GM23338 (cell line): ENCODE data around the gene AKAP13. TPM values are rescaled to one million over a fixed set of nuclear protein-coding genes. Genes with fewer than 3 reads are reported as not detected.

Source experiments
- ATAC-seq: fragments of 200-7000 bp; cut with Tn5 transposase; 3 replicates; pipeline ENCODE4 v1.9.1; 2020
- DNase-seq: peaks from one replicate; pipeline ENCODE4 v3.0.0-alpha.2; 2015; ENCODE audit warnings: low spot score
- H2AFZ ChIP-seq: fragments of 200-600 bp; sonication (generic); 2 replicates; pipeline ENCODE4 v1.8.0; 2016; ENCODE audit warnings: antibody characterized with exemption, mild to moderate bottlenecking, moderate library complexity
- H3F3A ChIP-seq: fragments of 200-600 bp; sonication (generic); replicated peaks from 2 replicates; pipeline ENCODE4 v1.8.0; 2017; ENCODE audit warnings: antibody characterized with exemption, mixed run types, low read depth
- H3K27ac ChIP-seq: fragments of 200-600 bp; sonication (generic); 2 replicates; pipeline ENCODE4 v1.6.1; 2016; ENCODE audit warnings: low read depth
- H3K27me3 ChIP-seq: fragments of 200-600 bp; sonication (generic); 2 replicates; pipeline ENCODE4 v1.8.0; 2016; ENCODE audit warnings: mild to moderate bottlenecking, mixed run types, moderate library complexity; ENCODE audit not compliant: insufficient read depth
- H3K36me3 ChIP-seq: fragments of 200-600 bp; sonication (generic); 2 replicates; pipeline ENCODE4 v1.8.0; 2016; ENCODE audit warnings: mild to moderate bottlenecking; ENCODE audit not compliant: insufficient read depth
- H3K4me1 ChIP-seq: fragments of 200-600 bp; sonication (generic); 2 replicates; pipeline ENCODE4 v1.8.0; 2016; ENCODE audit warnings: mild to moderate bottlenecking, moderate library complexity; ENCODE audit not compliant: insufficient read depth
- H3K4me2 ChIP-seq: fragments of 200-600 bp; sonication (generic); 2 replicates; pipeline ENCODE4 v1.7.1; 2017; ENCODE audit warnings: mixed run types
- H3K4me3 ChIP-seq: fragments of 200-600 bp; sonication (generic); 2 replicates; pipeline ENCODE4 v1.6.1; 2016; ENCODE audit warnings: mixed run types
- H3K79me2 ChIP-seq: fragments of 200-600 bp; sonication (generic); replicated peaks from 2 replicates; pipeline ENCODE4 v1.8.0; 2017; ENCODE audit warnings: mild to moderate bottlenecking; ENCODE audit not compliant: insufficient read depth
- H3K9me2 ChIP-seq: fragments of 200-600 bp; sonication (generic); 2 replicates; pipeline ENCODE4 v1.8.0; 2017; ENCODE audit not compliant: insufficient read depth
- H4K20me1 ChIP-seq: fragments of 200-600 bp; sonication (generic); replicated peaks from 2 replicates; pipeline ENCODE4 v1.8.0; 2017; ENCODE audit warnings: mild to moderate bottlenecking; ENCODE audit not compliant: insufficient read depth
- H3K27ac Mint-ChIP-seq: 2 replicates; pipeline ENCODE4 v1.8.0; 2020; ENCODE audit warnings: inconsistent platforms, mild to moderate bottlenecking, moderate library complexity, mixed read lengths
- H3K27me3 Mint-ChIP-seq: 3 replicates; pipeline ENCODE4 v1.8.0; 2022; ENCODE audit warnings: low read depth, mild to moderate bottlenecking, moderate library complexity, mixed read lengths, inconsistent platforms; ENCODE audit not compliant: insufficient read depth, poor library complexity
- H3K36me3 Mint-ChIP-seq: 3 replicates; pipeline ENCODE4 v1.8.0; 2021; ENCODE audit warnings: low read depth, mild to moderate bottlenecking, inconsistent platforms, moderate library complexity, mixed read lengths
- H3K4me1 Mint-ChIP-seq: 3 replicates; pipeline ENCODE4 v1.8.0; 2020; ENCODE audit warnings: mild to moderate bottlenecking, inconsistent platforms, mixed read lengths
- H3K4me3 Mint-ChIP-seq: 3 replicates; pipeline ENCODE4 v1.8.0; 2021; ENCODE audit warnings: moderate library complexity, mild to moderate bottlenecking, inconsistent platforms, mixed read lengths
- H3K9me3 Mint-ChIP-seq: 3 replicates; pipeline ENCODE4 v1.8.0; 2020; ENCODE audit warnings: moderate library complexity, mild to moderate bottlenecking, inconsistent platforms, mixed read lengths
- CREB1 ChIP-seq: fragments of 250-450 bp; sonication (Bioruptor Pico); IDR thresholded peaks from 2 replicates; pipeline ENCODE4 v1.5.0; 2020; ENCODE audit warnings: low read depth, mild to moderate bottlenecking, moderate library complexity
- EZH2 ChIP-seq: fragments of 200-600 bp; sonication (generic); IDR thresholded peaks from one replicate; pipeline ENCODE4 v1.8.0; 2017; ENCODE audit warnings: antibody characterized with exemption, mild to moderate bottlenecking, low read depth; ENCODE audit not compliant: unreplicated experiment
- EZH2phosphoT487 ChIP-seq: fragments of 200-600 bp; sonication (generic); IDR thresholded peaks from one replicate; pipeline ENCODE4 v1.8.1; 2018; ENCODE audit warnings: antibody characterized with exemption; ENCODE audit not compliant: unreplicated experiment
- JUNB ChIP-seq: IDR thresholded peaks from one replicate; pipeline ENCODE4 v1.6.1; 2016; ENCODE audit warnings: antibody characterized with exemption; ENCODE audit not compliant: unreplicated experiment
- POLR2AphosphoS5 ChIP-seq: IDR thresholded peaks from 2 replicates; pipeline ENCODE4 v1.6.1; 2016; ENCODE audit warnings: antibody characterized with exemption, low read depth
- ZNF114 ChIP-seq: fragments of 250-450 bp; sonication (Bioruptor Pico); IDR thresholded peaks from 2 replicates; pipeline ENCODE4 v1.5.0; 2020; ENCODE audit warnings: mild to moderate bottlenecking, moderate library complexity
- ZNF331 ChIP-seq: fragments of 250-450 bp; sonication (Bioruptor Pico); IDR thresholded peaks from 2 replicates; pipeline ENCODE4 v1.5.0; 2020; ENCODE audit warnings: low read depth, mild to moderate bottlenecking, moderate library complexity
- polyA plus RNA-seq: library from polyadenylated mRNA; unstranded; fragments of >200 nt; fragmentation: Nextera tagmentation; extraction: Ambion mirVana; gene quantifications from 2 replicates; pipeline ENCODE4 v1.2.1, GENCODE V29; 2016
- total RNA-seq: library from RNA; depleted of rRNA; stranded (reverse); fragments of >200 nt; shearing (Covaris generic); gene quantifications from 2 replicates; pipeline ENCODE4 v1.2.3, GENCODE V29; 2014
- TF ChIP-seq, protein P1 (sequence below): fragments of 250-450 bp; sonication (Bioruptor Pico); IDR thresholded peaks from 2 replicates; pipeline ENCODE4 v1.5.0; 2020; ENCODE audit warnings: mild to moderate bottlenecking, moderate library complexity
- TF ChIP-seq, protein P2 (sequence below), 2 experiments: fragments of 200-600 bp in 1 of 2; sonication (generic) in 1 of 2; conservative IDR thresholded peaks; 2 replicates each; pipeline versions ENCODE4 v1.5.1 to v1.6.1; 2016 to 2017; ENCODE audit warnings: antibody characterized with exemption in 2 of 2, low read depth in 2 of 2, mild to moderate bottlenecking in 2 of 2, moderate library complexity in 1 of 2
- TF ChIP-seq, protein P3 (sequence below): IDR thresholded peaks from 2 replicates; pipeline ENCODE4 v1.6.1; 2016; ENCODE audit warnings: antibody characterized with exemption

The AKAP13 gene
- total and polyA plus RNA-seq, 2 experiments from 2014 or later, result 46.2 to 60.7 TPM

GRCh38 chr15:85609492-85609891 lies 229.1 kb downstream of the AKAP13 start (continued):
- TF ChIP-seq, protein P1, sequence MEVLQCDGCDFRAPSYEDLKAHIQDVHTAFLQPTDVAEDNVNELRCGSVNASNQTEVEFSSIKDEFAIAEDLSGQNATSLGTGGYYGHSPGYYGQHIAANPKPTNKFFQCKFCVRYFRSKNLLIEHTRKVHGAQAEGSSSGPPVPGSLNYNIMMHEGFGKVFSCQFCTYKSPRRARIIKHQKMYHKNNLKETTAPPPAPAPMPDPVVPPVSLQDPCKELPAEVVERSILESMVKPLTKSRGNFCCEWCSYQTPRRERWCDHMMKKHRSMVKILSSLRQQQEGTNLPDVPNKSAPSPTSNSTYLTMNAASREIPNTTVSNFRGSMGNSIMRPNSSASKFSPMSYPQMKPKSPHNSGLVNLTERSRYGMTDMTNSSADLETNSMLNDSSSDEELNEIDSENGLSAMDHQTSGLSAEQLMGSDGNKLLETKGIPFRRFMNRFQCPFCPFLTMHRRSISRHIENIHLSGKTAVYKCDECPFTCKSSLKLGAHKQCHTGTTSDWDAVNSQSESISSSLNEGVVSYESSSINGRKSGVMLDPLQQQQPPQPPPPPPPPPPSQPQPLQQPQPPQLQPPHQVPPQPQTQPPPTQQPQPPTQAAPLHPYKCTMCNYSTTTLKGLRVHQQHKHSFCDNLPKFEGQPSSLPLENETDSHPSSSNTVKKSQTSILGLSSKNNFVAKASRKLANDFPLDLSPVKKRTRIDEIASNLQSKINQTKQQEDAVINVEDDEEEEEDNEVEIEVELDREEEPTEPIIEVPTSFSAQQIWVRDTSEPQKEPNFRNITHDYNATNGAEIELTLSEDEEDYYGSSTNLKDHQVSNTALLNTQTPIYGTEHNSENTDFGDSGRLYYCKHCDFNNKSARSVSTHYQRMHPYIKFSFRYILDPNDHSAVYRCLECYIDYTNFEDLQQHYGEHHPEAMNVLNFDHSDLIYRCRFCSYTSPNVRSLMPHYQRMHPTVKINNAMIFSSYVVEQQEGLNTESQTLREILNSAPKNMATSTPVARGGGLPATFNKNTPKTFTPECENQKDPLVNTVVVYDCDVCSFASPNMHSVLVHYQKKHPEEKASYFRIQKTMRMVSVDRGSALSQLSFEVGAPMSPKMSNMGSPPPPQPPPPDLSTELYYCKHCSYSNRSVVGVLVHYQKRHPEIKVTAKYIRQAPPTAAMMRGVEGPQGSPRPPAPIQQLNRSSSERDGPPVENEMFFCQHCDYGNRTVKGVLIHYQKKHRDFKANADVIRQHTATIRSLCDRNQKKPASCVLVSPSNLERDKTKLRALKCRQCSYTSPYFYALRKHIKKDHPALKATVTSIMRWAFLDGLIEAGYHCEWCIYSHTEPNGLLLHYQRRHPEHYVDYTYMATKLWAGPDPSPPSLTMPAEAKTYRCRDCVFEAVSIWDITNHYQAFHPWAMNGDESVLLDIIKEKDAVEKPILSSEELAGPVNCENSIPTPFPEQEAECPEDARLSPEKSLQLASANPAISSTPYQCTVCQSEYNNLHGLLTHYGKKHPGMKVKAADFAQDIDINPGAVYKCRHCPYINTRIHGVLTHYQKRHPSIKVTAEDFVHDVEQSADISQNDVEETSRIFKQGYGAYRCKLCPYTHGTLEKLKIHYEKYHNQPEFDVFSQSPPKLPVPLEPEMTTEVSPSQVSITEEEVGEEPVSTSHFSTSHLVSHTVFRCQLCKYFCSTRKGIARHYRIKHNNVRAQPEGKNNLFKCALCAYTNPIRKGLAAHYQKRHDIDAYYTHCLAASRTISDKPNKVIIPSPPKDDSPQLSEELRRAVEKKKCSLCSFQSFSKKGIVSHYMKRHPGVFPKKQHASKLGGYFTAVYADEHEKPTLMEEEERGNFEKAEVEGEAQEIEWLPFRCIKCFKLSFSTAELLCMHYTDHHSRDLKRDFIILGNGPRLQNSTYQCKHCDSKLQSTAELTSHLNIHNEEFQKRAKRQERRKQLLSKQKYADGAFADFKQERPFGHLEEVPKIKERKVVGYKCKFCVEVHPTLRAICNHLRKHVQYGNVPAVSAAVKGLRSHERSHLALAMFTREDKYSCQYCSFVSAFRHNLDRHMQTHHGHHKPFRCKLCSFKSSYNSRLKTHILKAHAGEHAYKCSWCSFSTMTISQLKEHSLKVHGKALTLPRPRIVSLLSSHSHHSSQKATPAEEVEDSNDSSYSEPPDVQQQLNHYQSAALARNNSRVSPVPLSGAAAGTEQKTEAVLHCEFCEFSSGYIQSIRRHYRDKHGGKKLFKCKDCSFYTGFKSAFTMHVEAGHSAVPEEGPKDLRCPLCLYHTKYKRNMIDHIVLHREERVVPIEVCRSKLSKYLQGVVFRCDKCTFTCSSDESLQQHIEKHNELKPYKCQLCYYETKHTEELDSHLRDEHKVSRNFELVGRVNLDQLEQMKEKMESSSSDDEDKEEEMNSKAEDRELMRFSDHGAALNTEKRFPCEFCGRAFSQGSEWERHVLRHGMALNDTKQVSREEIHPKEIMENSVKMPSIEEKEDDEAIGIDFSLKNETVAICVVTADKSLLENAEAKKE (CRISPR knock-in tag), result no peak
- TF ChIP-seq EZH2phosphoT487 (no peak), JUNB (no peak), CREB1 (CRISPR knock-in tag) (no peak), POLR2AphosphoS5 (no peak)
- TF ChIP-seq, protein P2, sequence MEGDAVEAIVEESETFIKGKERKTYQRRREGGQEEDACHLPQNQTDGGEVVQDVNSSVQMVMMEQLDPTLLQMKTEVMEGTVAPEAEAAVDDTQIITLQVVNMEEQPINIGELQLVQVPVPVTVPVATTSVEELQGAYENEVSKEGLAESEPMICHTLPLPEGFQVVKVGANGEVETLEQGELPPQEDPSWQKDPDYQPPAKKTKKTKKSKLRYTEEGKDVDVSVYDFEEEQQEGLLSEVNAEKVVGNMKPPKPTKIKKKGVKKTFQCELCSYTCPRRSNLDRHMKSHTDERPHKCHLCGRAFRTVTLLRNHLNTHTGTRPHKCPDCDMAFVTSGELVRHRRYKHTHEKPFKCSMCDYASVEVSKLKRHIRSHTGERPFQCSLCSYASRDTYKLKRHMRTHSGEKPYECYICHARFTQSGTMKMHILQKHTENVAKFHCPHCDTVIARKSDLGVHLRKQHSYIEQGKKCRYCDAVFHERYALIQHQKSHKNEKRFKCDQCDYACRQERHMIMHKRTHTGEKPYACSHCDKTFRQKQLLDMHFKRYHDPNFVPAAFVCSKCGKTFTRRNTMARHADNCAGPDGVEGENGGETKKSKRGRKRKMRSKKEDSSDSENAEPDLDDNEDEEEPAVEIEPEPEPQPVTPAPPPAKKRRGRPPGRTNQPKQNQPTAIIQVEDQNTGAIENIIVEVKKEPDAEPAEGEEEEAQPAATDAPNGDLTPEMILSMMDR (conservative IDR thresholded peaks at IDR 0.05; ENCODE audit: low read depth in 2 of 2), result no peak

DNA sequence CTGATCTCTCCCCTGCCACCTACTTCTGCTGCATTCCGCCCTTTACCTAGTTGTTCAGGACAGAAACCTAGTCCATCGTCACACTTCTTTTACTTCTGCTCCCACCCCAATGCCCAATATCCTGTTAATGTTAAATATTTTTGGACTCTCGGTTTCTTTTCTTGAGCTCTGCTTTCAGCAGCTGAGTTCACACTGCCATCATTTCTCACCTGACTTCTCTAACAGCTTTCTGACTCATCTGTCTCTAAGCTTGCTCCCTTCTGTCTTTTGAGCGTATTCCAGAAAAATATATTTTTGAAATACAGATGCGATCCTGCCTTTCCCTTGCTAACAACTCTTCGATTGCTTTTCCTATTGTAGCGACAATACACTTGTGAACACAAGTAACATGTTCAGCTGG lies 231.0 kb downstream of the AKAP13 start:
- ATAC-seq (no peak), DNase-seq (no peak)
- Histone ChIP-seq H3K79me2 (no peaks in the 10 kb centered on the region; the same call in 1 of the 2 replicates), H3K4me1 (peaks cover 2% of the 10 kb centered on the region; the same call in 1 of the 2 replicates), H4K20me1 (no peaks in the 10 kb centered on the region), H3K36me3 (no peaks in the 10 kb centered on the region), H3K4me3 (no peak overlapping the region), H3K27ac (no peak overlapping the region), H2AFZ (no peak overlapping the region), H3K9me2 (no peaks in the 10 kb centered on the region), H3F3A (no peaks in the 10 kb centered on the region), H3K27me3 (no peaks in the 10 kb centered on the region), H3K4me2 (no peak overlapping the region)
- Mint-ChIP-seq H3K4me1 (peaks cover 2% of the 10 kb centered on the region; the same call in 2 of the 3 replicates), H3K27ac (no peak overlapping the region), H3K4me3 (no peak overlapping the region), H3K9me3 (no peaks in the 10 kb centered on the region), H3K27me3 (peaks cover 3% of the 10 kb centered on the region), H3K36me3 (no peaks in the 10 kb centered on the region)
- TF ChIP-seq, protein P2 (conservative IDR thresholded peaks at IDR 0.05; ENCODE audit: low read depth in 2 of 2), result no peak
- TF ChIP-seq ZNF331 (no peak), ZNF114 (no peak), EZH2 (no peak), EZH2phosphoT487 (no peak), CREB1 (CRISPR knock-in tag) (no peak)
- TF ChIP-seq, protein P3, sequence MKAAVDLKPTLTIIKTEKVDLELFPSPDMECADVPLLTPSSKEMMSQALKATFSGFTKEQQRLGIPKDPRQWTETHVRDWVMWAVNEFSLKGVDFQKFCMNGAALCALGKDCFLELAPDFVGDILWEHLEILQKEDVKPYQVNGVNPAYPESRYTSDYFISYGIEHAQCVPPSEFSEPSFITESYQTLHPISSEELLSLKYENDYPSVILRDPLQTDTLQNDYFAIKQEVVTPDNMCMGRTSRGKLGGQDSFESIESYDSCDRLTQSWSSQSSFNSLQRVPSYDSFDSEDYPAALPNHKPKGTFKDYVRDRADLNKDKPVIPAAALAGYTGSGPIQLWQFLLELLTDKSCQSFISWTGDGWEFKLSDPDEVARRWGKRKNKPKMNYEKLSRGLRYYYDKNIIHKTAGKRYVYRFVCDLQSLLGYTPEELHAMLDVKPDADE, result no peak
